ENCODE results near the gene ACTN2.

Gene ACTN2

GRCh38 chr1:236795035-236795756, 108.9 kb downstream of the ACTN2 start, which contains the start of gene MTR:
TSS of gene MTR (plus strand) at chr1:236795292. CDS start at chr1:236795704, 412 bp downstream.
- Mint-ChIP-seq H3K36me3 (no peaks in the 10 kb centered on the region), H3K9me3 (no peaks in the 10 kb centered on the region), H3K4me1 (peaks cover 16% of the 10 kb centered on the region), H3K27ac (peak within 1 kb of the TSS; percentile 99), H3K4me3 (peak within 1 kb of the TSS; percentile 96), H3K27me3 (peaks cover 1% of the 10 kb centered on the region)
- DNase-seq (ENCODE audit: low spot score in 2 of 2) (peak; percentile 90 to 92), ATAC-seq (ENCODE audit: low read depth) (peak; percentile 88)

GRCh38 chr1:236795757-236796667, 109.7 kb downstream of the ACTN2 start:
- ATAC-seq (ENCODE audit: low read depth) = peak; percentile 17
- Mint-ChIP-seq H3K4me1 (peaks cover 17% of the 10 kb centered on the region), H3K27ac (peak overlapping the region; percentile 99), H3K9me3 (no peaks in the 10 kb centered on the region), H3K27me3 (peaks cover 1% of the 10 kb centered on the region), H3K4me3 (peak overlapping the region; percentile 96), H3K36me3 (no peaks in the 10 kb centered on the region)
- DNase-seq (ENCODE audit: low spot score in 2 of 2) = peak in 1 of 2 donors; percentile 62

DNA sequence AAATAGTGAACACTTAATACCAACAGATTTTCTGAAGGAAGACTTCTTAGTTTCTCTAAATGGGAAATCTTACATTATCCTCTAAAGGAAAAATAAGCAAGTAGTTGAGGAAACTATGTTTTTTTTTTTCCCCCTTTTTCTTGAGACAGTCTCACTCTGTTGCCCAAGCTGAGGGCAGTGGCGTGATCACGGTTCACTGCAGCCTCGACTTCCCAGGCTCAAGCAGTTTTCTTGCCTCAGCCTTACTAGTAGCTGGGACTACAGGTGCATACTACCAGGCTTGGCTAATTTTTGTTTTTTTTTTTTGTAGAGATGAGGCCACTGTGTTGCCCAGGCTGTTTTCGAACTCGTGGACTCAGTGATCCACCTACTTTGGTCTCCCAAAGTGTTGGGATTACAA, 112.7 kb downstream of the ACTN2 start:
- H3K27me3 Mint-ChIP-seq = no peaks in the 10 kb centered on the region
- no peak for ATAC-seq (ENCODE audit: low read depth)
- peaks cover 8% of the 10 kb centered on the region for H3K36me3 Mint-ChIP-seq
- H3K4me3 Mint-ChIP-seq = no peak overlapping the region
- no peaks in the 10 kb centered on the region for H3K9me3 Mint-ChIP-seq
- peaks cover 33% of the 10 kb centered on the region for H3K4me1 Mint-ChIP-seq
- no peak overlapping the region for H3K27ac Mint-ChIP-seq
- DNase-seq (ENCODE audit: low spot score in 2 of 2) = no peak

GRCh38 chr1:236800002-236800620, 113.8 kb downstream of the ACTN2 start:
- DNase-seq (ENCODE audit: low spot score in 2 of 2) = no peak
- Mint-ChIP-seq H3K4me1 (peaks cover 35% of the 10 kb centered on the region), H3K4me3 (no peak overlapping the region), H3K27me3 (no peaks in the 10 kb centered on the region), H3K9me3 (no peaks in the 10 kb centered on the region), H3K27ac (no peak overlapping the region), H3K36me3 (peaks cover 12% of the 10 kb centered on the region)
- ATAC-seq (ENCODE audit: low read depth) = no peak

DNA sequence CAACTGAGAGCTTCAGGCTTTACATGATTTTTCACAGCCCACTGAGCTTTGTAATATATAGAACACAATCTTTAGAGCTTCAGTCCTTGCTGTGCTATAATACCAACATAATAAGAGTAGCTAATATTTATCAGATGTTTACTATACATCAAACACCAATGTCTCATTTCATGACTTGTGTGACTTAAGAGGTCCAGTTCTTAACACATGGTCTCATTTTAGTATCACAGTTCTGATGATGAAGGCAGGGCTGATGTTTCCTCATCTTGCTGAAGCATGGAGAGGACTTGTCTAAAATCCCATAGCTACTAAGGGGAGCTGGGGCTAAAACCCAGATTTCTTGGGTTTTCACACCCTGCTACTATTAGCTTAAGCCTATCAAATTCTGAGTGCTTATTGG, 114.3 kb downstream of the ACTN2 start:
- Mint-ChIP-seq H3K4me3 (no peak overlapping the region), H3K4me1 (peaks cover 37% of the 10 kb centered on the region), H3K36me3 (peaks cover 18% of the 10 kb centered on the region), H3K27me3 (no peaks in the 10 kb centered on the region), H3K27ac (no peak overlapping the region), H3K9me3 (no peaks in the 10 kb centered on the region)
- ATAC-seq (ENCODE audit: low read depth) (no peak), DNase-seq (ENCODE audit: low spot score in 2 of 2) (no peak)

DNA sequence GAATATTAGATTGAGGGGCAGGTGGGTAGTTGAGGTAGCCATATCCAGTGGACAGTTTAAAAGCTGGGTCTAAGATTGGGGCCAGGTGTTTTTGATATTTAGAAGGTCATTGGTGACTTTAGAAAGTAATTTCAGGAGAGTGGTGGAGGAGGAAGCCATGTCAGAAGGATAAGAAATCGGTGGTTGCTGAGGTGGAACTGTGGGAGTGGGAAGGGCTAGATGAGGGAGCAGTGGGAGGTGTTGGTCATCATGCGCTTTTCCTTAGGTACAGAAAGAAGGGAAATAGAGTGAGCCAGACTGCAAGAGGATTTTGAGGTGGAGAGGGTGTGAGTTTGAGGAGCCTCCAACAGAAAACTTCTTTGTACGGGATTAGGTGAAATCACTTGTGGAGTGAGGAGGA, 116.0 kb downstream of the ACTN2 start:
- H3K4me3 Mint-ChIP-seq = no peak overlapping the region
- H3K9me3 Mint-ChIP-seq = no peaks in the 10 kb centered on the region
- DNase-seq (ENCODE audit: low spot score in 2 of 2) = no peak
- no peak for ATAC-seq (ENCODE audit: low read depth)
- H3K4me1 Mint-ChIP-seq = peaks cover 31% of the 10 kb centered on the region
- H3K27me3 Mint-ChIP-seq = no peaks in the 10 kb centered on the region
- peaks cover 21% of the 10 kb centered on the region for H3K36me3 Mint-ChIP-seq
- H3K27ac Mint-ChIP-seq = peak overlapping the region; percentile 28

DNA sequence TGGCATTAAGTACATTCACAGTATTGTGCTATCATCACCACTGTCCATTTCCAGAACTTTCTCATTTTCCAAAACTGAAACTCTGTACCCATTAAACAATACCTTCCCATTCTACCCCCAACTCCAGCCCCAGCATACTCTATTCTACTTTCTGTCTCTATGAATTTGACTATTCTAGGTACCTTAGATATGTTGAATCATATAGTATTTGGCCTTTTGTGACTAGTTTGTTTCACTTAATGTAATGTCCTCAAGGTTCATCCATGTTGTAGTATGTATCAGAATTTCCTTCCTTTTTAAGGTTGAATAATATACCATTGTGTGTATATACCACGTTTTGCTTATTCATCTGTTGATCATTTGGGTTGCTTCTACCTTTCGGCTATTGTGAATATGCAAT, 120.3 kb downstream of the ACTN2 start:
- H3K36me3 Mint-ChIP-seq = peaks cover 41% of the 10 kb centered on the region
- DNase-seq (ENCODE audit: low spot score in 2 of 2) (no peak), ATAC-seq (ENCODE audit: low read depth) (no peak)
- H3K27me3 Mint-ChIP-seq = no peaks in the 10 kb centered on the region
- H3K4me3 Mint-ChIP-seq = no peak overlapping the region
- no peaks in the 10 kb centered on the region for H3K9me3 Mint-ChIP-seq
- no peak overlapping the region for H3K27ac Mint-ChIP-seq
- peaks cover 18% of the 10 kb centered on the region for H3K4me1 Mint-ChIP-seq

GRCh38 chr1:236808005-236808404, 121.7 kb downstream of the ACTN2 start:
- H3K27me3 Mint-ChIP-seq = no peaks in the 10 kb centered on the region
- H3K4me3 Mint-ChIP-seq = no peak overlapping the region
- H3K36me3 Mint-ChIP-seq = peaks cover 42% of the 10 kb centered on the region
- DNase-seq (ENCODE audit: low spot score in 2 of 2) = no peak
- H3K4me1 Mint-ChIP-seq = peaks cover 7% of the 10 kb centered on the region
- H3K9me3 Mint-ChIP-seq = no peaks in the 10 kb centered on the region
- ATAC-seq (ENCODE audit: low read depth) = no peak
- H3K27ac Mint-ChIP-seq = no peak overlapping the region

- Mint-ChIP-seq H3K27ac (no peak overlapping the region), H3K4me3 (no peak overlapping the region)
These were observed 122.3 kb downstream of the ACTN2 start for GRCh38 chr1:236808564-236809130.

DNA sequence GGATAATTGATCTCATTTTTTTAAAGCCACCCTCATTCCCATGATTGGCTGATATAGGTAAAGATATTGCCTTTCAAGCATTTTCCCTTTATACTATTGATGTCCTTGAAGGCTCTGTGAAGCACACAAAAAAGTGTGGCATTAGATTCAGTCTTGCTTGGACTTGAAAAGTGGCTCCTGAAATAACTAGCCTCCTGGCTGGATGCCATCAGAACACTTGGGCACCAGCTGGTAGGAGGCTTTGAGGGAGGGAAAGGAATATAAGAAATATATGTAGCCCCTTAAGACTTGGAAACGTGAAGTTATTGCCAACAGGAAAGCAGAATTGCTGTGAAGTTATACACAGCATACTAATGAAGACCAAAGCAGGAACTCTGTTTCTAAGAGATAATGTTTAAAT, 122.8 kb downstream of the ACTN2 start:
- peaks cover 42% of the 10 kb centered on the region for H3K36me3 Mint-ChIP-seq
- H3K4me1 Mint-ChIP-seq = peaks cover 7% of the 10 kb centered on the region
- ATAC-seq (ENCODE audit: low read depth) (no peak), DNase-seq (ENCODE audit: low spot score in 2 of 2) (no peak)
- no peaks in the 10 kb centered on the region for H3K9me3 Mint-ChIP-seq
- no peak overlapping the region for H3K27ac Mint-ChIP-seq
- H3K4me3 Mint-ChIP-seq = no peak overlapping the region
- H3K27me3 Mint-ChIP-seq = no peaks in the 10 kb centered on the region

More at GRCh38 chr1:236808564-236809130, 122.3 kb downstream of the ACTN2 start:
- Mint-ChIP-seq H3K4me1 (peaks cover 7% of the 10 kb centered on the region), H3K9me3 (no peaks in the 10 kb centered on the region), H3K27me3 (no peaks in the 10 kb centered on the region), H3K36me3 (peaks cover 40% of the 10 kb centered on the region)
- DNase-seq (ENCODE audit: low spot score in 2 of 2) (no peak), ATAC-seq (ENCODE audit: low read depth) (no peak)

DNA sequence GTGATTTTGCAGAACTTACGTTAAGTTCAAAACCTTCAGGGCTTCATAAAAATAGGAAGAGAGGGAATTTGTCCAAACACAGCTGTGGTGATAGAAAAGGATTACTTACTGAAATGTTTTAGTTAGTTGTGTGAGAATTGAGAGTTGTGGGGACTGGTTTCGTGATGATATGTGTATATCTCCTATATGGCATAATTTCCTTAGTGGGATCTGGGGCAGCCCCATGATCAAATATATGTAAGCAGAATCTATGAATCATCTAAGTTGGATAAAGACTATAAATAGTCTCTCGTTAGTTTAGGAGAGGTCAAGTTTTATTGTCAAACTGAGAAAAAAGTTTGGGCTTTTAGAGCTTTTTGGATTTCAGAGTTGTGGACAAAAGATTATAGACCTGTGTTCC, 123.7 kb downstream of the ACTN2 start:
- DNase-seq (ENCODE audit: low spot score in 2 of 2) (no peak), ATAC-seq (ENCODE audit: low read depth) (no peak)
- H3K27ac Mint-ChIP-seq = no peak overlapping the region
- H3K4me1 Mint-ChIP-seq = peaks cover 5% of the 10 kb centered on the region
- no peaks in the 10 kb centered on the region for H3K9me3 Mint-ChIP-seq
- no peak overlapping the region for H3K4me3 Mint-ChIP-seq
- no peaks in the 10 kb centered on the region for H3K27me3 Mint-ChIP-seq
- peaks cover 40% of the 10 kb centered on the region for H3K36me3 Mint-ChIP-seq

- H3K36me3 Mint-ChIP-seq = peaks cover 44% of the 10 kb centered on the region
- no peaks in the 10 kb centered on the region for H3K27me3 Mint-ChIP-seq
- H3K27ac Mint-ChIP-seq = peak overlapping the region; percentile 72
- no peak for ATAC-seq (ENCODE audit: low read depth)
- H3K4me1 Mint-ChIP-seq = peaks cover 2% of the 10 kb centered on the region
- DNase-seq (ENCODE audit: low spot score in 2 of 2) = no peak
- H3K4me3 Mint-ChIP-seq = no peak overlapping the region
- no peaks in the 10 kb centered on the region for H3K9me3 Mint-ChIP-seq
These were observed 126.2 kb downstream of the ACTN2 start for GRCh38 chr1:236812334-236813030.

Data from memory B cell (primary cell).